K562 (cell line): Measurements from ENCODE around the gene ECT2.

ENCODE experiments used
- FOXP1 ChIP-seq: sonication (generic); formaldehyde crosslinking; IDR thresholded peaks from 2 replicates; pipeline ENCODE4 v1.8.0; 2022; ENCODE audit warnings: mild to moderate bottlenecking, missing genetic modification reagents
- MCM2 ChIP-seq: fragments of 450-650 bp; IDR thresholded peaks from 2 replicates; pipeline ENCODE4 v1.6.1; 2017; ENCODE audit warnings: low read depth, mild to moderate bottlenecking
- POLR2A ChIP-seq: fragments of 450-650 bp; conservative IDR thresholded peaks from 2 replicates; pipeline ENCODE4 v1.6.1; 2016
- RNF2 ChIP-seq: sonication (generic); IDR thresholded peaks from 2 replicates; pipeline ENCODE4 v1.6.1; 2016
- SAFB2 ChIP-seq: fragments of 200-400 bp; formaldehyde crosslinking; IDR thresholded peaks from 2 replicates; pipeline ENCODE4 v1.6.1; 2018; ENCODE audit warnings: borderline replicate concordance, low read length, low read depth, moderate library complexity; ENCODE audit not compliant: severe bottlenecking
- SRSF9 ChIP-seq: fragments of 200-400 bp; formaldehyde crosslinking; IDR thresholded peaks from 2 replicates; pipeline ENCODE4 v1.6.1; 2017; ENCODE audit warnings: low read depth, low read length, borderline replicate concordance
- STAT5B ChIP-seq: fragments of 250-450 bp; sonication (Bioruptor Pico); IDR thresholded peaks from 2 replicates; pipeline ENCODE4 v1.8.0; 2021; ENCODE audit warnings: mild to moderate bottlenecking, inconsistent platforms
- TCF7 ChIP-seq: sonication (generic); IDR thresholded peaks from 2 replicates; pipeline ENCODE4 v1.6.1; 2016; ENCODE audit warnings: antibody characterized with exemption, borderline replicate concordance
- TF ChIP-seq, protein P1 (sequence below), 3 experiments: IDR thresholded peaks in 2 of 3; conservative IDR thresholded peaks in 1 of 3; 2 replicates each; pipeline ENCODE4 v1.5.1; 2011 to 2012; ENCODE audit warnings: low read length in 3 of 3, mild to moderate bottlenecking in 3 of 3, control low read depth in 2 of 3, improper control_type of control experiment in 1 of 3, inconsistent platforms in 1 of 3, low read depth in 1 of 3, mixed read lengths in 1 of 3, moderate library complexity in 1 of 3; ENCODE audit not compliant: insufficient read depth in 2 of 3

DNA sequence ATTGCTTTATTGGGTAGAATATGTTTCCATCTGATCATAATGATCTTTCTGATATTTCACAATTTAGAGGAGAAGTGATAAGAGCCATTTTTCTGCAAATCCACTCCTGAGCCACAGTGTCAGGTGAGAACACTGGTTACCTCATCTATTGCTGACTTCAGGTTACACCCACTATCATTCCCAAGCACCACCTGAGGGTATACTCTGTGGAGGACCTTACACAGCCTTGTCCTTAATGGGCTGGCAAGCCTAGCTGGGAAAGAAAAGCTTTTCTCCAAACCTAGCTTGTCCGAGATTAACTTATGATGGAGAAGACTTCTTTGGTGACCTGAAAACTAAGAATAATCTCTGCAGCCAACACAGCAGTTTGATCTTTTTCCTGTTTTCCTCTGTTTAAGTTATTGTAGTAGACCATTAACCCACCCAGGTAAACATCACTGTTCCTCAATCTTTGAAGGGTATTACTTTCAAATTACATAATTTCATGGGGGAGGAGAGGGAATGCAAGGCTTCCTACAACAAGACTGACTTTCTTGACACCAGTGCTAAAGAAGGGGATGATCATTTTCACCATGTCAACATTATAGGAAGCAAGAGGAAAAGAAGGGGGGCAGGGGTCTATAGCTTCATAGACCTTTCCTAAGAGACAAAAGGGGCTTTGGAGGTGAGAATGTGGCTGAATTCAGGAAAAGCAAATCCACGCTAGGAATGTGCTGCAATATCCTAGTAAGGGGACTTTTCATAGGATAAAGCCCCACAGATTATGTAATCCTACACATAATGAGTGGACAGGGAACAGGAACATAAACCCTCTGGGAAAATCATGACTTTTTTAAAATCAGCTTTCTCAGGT lies 41.4 kb upstream of the ECT2 start:
- TF ChIP-seq POLR2A (no peak), SRSF9 (no peak), MCM2 (no peak), RNF2 (no peak), FOXP1 (no peak), SAFB2 (no peak), TCF7 (no peak), STAT5B (CRISPR knock-in tag) (no peak)
- TF ChIP-seq, protein P1, sequence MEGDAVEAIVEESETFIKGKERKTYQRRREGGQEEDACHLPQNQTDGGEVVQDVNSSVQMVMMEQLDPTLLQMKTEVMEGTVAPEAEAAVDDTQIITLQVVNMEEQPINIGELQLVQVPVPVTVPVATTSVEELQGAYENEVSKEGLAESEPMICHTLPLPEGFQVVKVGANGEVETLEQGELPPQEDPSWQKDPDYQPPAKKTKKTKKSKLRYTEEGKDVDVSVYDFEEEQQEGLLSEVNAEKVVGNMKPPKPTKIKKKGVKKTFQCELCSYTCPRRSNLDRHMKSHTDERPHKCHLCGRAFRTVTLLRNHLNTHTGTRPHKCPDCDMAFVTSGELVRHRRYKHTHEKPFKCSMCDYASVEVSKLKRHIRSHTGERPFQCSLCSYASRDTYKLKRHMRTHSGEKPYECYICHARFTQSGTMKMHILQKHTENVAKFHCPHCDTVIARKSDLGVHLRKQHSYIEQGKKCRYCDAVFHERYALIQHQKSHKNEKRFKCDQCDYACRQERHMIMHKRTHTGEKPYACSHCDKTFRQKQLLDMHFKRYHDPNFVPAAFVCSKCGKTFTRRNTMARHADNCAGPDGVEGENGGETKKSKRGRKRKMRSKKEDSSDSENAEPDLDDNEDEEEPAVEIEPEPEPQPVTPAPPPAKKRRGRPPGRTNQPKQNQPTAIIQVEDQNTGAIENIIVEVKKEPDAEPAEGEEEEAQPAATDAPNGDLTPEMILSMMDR (IDR thresholded peaks at IDR 0.05 in 2 of 3, conservative IDR thresholded peaks at IDR 0.05 in 1 of 3; ENCODE audit: insufficient read depth in 2 of 3, low read depth in 1 of 3, low read length in 3 of 3), result no peak
